NK-92 treated with Interleukin-12 subunit alpha and Interleukin-12 subunit beta, amount 100 ng/mL, for 24 hours (cell line): ENCODE results near the gene GNG11.

Experiments
- DNase-seq: peaks from one replicate; lab custom pipeline; 2025; lab: John Stamatoyannopoulos, UW

GNG11 gene

DNA sequence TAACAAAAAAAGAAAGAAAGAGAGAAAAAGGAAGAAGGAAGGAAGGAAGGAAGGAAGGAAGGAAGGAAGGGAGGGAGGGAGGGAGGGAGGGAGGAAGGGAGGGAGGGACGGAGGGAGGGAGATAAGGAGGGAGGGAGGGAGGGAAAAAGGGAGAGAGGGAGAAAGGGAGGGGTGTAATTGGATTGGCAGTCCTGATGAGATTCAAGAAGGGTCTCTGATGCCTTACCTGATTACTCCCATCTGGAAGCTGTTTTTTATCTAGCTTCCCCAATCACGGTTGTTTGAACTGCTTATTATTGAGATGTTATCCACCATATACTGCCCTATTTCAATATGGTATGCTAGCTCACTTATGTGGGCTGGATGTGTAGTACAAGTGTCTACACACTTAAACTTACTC lies 27.3 kb downstream of the GNG11 start:
- DNase-seq = no peak

DNA sequence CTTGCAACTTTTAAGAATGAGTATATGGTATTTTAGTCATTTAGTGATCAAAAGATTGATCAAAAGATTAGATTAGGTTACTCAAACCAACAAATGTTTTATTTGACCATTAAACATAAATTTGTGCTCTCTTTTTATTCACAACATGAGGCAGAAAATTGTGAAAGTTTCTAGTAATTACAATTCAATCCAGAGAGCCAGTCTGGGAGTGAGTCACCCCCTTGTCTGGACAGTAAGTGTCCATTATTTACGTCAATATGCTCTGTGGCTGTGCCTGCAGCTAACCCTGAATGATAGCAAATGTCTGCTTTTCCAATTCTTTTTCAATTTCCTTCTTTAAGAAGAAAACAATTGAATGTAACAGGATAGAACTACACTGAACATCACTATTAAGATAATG lies 27.9 kb downstream of the GNG11 start:
- DNase-seq = no peak

DNA sequence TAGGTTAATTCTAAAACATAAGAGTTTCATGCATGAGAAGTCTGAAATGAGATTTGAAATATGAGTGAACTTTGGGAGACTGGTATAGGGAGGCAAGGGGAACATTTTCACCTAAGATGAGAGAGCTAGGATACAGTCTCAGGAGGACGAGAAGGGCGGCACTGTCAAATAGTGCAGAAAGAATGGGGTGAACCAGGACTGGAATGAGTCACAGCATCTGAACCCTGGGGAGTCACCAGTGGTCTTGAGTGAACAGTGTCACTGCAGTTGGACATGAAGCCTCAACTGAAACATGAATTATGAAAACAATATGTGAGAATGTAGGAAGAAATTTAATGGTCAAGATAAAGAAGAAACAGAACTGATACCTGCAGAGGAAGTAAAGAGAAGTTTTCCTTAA lies 33.8 kb downstream of the GNG11 start:
- DNase-seq = no peak

DNA sequence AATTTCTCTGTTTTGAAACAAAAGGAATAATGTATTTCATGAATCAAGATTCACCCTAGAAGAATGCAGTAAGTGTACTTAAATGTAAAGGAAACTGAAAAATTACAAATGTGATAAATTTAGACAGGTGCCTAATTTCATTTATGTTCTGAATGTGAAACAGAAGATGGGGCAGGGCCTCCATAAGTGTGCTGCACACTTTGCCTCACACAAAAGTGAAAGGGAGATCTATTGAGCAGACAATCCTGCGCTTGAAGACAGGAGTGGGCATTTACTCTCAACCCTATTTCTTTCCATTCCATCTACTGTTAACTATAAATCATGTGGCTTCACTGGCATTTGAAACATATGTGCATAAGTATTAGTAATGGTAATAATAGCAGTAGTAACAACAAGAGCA lies 36.2 kb downstream of the GNG11 start:
- DNase-seq = no peak

DNA sequence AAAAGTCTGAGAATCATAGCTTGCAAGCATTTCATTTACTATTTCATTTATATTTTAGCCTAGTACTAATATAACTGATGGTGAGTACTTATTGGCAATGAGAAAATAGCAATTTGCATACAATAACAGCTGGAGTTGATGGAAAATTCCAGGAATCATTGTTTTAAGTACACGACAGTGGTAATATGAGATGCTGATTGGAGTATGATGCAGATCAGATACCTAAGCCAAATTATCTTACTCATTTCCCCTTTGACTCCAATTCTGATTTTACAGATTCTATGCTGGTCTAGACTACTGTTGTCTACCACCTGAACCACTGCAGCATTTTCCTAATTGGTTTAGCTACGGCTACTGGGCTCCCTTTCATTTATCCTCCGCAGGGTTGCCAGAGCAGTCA lies 36.7 kb downstream of the GNG11 start:
- no peak for DNase-seq

DNA sequence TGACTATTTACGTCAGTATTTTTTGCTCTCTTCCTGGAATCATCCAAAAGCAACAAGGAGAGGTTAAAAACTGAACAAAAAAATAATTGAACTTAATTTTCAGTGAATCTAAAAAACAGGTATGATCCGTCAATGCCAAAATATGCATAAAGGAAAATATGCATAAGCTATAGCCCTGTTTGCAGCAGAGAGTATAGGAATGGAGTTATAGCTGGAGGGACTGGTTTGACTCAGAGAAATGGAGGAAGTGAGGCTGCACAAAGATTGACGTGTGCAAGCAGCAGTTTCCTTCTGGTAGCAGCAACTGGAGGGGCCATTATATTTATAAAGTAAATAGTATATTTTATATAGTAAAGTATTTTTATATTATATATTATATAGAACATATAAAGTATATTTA lies 37.1 kb downstream of the GNG11 start:
- no peak for DNase-seq

DNA sequence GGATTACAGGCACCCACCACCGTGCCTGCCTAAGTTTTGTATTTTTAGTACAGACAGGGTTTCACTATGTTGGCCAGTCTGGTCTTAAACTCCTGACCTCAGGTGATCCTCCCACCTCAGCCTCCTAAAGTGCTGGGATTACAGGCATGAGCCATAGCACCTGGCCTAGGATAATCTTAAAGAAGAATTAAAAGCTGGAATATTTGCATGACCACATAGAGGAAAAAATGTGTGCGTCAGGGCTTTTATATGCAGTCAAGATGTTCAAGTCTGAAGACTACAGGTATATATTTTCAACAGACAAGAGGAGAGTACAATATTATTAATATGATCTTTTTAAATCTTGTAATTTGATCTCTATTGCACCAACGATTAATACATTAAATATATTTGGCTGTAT lies 39.5 kb downstream of the GNG11 start:
- no peak for DNase-seq

DNA sequence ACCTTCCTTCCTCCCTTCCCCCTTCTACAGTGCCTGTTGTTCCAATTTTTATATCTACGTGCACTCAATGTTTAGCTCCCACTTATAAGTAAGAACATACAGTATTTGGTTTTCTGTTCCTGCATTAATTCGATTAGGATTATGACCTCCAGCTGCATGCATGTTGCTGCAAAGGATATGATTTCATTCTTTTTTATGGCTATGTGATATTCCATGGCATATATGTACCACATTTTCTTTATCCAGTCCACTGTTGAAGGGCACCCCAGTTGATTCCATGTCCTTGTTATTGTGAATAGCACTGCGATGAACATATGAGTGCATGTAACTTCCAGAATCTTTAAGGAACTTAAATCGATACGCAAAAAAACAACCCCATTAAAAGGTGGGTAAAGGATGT lies 42.7 kb downstream of the GNG11 start:
- no peak for DNase-seq

DNA sequence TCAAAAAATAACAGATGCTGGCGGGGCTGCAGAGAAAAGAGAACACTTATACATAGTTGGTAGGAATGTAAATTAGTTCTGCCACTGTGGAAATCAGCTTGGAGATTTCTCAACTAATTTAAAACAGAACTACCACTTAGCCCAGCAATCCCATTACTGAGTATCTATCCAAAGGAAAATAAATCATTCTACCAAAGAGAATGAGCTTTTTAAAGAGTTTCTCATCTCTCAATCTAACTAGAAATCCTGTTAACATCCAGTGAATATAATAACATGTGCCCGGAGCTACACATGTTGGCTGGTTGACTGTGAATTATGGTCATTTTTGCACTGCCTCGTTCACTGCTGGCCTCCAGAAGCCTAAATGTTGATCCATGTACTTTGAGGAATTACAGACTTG lies 43.3 kb downstream of the GNG11 start:
- DNase-seq = no peak

DNA sequence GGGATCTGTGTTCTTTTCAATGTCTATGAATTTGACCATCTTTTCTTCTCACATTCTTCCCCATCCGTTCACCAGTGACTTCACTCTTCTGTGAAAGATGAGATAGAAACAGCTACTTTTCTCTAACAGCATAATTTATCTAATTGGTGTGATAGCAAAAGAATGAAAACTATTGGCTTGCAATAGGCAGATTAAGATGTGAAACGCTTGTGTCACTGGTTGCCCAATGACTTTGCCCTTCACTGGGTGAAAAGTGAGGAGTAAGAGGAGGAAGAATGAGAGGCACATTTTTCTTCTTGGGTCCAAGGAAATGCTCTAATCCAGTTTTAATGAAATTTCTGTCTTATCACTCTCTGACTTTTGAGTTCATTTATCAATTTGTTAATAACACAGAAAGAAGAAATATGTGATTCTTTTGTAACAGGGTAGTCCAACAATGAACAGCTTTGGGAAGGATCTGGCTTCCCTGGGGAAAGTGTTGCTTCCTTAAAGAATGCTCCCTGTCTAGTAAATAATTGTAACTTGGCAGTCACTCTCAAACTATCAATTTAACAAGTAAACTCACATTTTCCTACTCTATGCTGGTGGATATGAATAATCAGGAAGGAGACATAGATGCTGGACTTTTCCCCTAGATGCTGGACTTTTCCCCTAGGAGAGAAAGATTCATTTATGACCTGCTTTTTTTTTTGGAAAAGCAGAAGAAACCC lies 47.5 kb downstream of the GNG11 start:
- no peak for DNase-seq

DNA sequence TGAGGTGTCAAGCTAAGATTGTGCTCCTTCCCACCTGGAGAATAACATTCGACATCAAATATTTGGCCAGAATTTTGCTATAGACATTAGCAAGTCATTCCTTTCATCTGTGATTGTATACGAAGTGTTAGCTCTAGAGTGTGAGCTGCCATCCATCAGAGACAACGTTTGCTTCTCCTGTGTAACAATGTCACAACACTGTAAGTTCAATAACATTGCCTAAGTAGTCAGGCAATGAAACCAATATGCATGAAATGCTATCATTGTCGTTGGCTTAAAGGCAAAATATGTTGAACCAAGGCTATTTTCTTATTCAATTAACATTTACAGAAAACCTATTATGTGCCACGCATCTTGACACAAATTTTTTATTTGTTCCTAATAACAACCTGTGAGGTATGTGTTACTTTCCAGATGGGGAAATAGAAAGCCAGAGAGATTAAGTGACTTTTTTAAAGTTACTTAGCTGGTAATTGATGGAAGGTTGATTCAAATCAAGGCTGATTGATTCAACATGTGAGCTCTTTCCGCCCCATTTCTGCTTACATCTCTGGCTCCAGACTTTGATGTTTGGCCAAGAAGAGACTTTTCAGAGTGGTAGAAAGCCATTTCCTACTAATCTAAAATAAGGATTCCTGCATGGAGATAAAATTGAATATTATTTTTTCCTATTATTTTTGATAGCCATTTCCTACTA lies 50.6 kb downstream of the GNG11 start:
- no peak for DNase-seq

DNA sequence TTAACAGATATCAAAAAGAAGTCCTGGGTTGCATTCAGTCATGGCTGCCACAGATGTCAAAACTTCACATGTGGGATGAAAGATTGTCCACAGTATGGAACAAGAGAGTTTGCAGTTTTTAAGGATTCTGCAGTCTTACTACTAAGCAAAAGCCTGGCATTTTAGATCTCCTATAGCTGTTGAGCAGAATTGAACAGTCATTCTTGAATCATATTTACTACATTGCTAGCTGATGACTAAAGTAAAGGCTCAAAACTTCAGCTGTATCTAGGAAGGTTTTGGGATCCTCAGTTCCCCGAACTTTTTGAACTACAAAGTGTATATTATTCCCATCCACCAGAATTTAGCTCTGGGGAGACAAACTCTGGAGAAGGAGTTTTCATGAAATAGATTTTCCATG lies 51.6 kb downstream of the GNG11 start:
- DNase-seq = no peak

DNA sequence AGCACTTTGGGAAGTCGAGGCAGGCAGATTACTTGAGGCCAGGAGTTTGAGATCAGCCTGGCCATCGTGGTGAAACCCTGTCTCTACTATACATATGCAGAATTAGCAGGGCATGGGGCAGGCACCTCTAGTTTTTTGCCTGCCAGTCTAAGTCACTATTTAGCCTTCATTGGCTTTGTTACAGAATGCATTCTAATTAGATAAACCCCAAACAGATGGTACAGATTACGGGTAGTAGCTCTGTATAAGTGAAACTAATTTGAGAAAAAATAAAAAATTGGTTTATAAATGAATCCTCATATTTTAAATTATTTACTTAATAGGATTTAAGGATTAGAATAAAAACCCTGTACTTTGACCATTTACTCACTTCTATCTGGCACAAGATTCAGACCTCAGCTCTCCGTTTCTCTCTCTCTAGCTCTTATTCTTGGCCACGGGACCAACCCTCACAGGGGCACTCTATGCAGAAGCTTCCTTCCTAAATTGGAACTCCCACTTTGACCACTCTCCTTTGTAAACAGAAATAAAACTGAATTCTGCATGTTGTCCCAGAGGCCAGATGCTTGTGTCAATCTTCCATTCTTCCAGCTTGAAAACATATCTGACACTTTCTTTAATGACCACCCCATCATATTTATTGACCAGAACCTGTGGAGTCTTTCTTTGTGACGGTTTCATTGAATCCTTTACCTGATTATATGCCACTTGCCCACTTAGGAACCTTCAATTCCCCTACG lies 55.8 kb downstream of the GNG11 start:
- DNase-seq = no peak
